Measurements from ENCODE around the gene DNAH12. TPM values are rescaled to one million over a fixed set of nuclear protein-coding genes. Genes with fewer than 3 reads are reported as not detected.

DNAH12 gene
- total and polyA plus RNA-seq, 2 donors (not counting 3 experiments of a cell fraction or from before 2014, with no cell fraction given), result 0.06 to 0.20 TPM

DNA sequence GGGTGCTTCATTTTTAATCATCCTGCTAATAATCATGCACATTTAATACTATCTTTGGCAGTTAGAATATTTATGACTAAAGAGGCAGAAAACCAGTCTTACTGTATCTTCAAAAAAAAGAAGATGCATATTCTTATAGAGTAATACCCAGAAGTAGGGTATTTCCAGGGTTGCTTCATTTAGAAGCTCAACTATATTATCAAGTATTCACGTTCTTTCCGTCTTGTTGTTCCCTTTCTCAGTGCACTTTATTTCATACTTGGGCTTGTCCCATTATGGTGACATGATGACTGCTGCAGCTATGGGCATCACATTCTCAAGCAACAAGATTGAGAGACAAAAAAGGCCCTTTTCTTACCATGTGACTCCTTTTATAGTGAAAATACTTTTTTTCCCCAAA is 154.9 kb downstream of the DNAH12 start:
- Histone ChIP-seq H3K27me3 (ENCODE audit: control insufficient read depth in 2 of 2, insufficient read depth in 2 of 2, low read length in 2 of 2) (no peaks in the 10 kb centered on the region), H3K9me1 (replicated peaks; ENCODE audit: control insufficient read depth, extremely low read depth, insufficient read depth, low read length) (no peaks in the 10 kb centered on the region), H3K4me1 (ENCODE audit: control insufficient read depth, extremely low read depth, insufficient read depth, low read length) (no peaks in the 10 kb centered on the region), H3K9ac (replicated peaks; ENCODE audit: extremely low read depth, insufficient read depth, low read length) (no peak overlapping the region), H4K20me1 (replicated peaks; ENCODE audit: control insufficient read depth, extremely low read depth, insufficient read depth, low read length) (no peaks in the 10 kb centered on the region), H2AFZ (ENCODE audit: low read depth, low read length) (no peak overlapping the region), H3K4me2 (ENCODE audit: insufficient read depth, low read length) (no peak overlapping the region), H3K36me3 (ENCODE audit: control insufficient read depth in 2 of 2, extremely low read depth in 1 of 2, insufficient read depth in 2 of 2, low read length in 2 of 2) (no peaks in the 10 kb centered on the region), H3K4me3 (replicated peaks in 1 of 3; ENCODE audit: insufficient read depth in 1 of 3, low read depth in 1 of 3, low read length in 3 of 3) (no peak overlapping the region), H3K27ac (ENCODE audit: insufficient read depth, low read depth, low read length) (no peak overlapping the region), H3K9me3 (replicated peaks; ENCODE audit: control insufficient read depth, insufficient read depth, low read length) (no peaks in the 10 kb centered on the region), H3K79me2 (ENCODE audit: control insufficient read depth, insufficient read depth, low read length) (no peaks in the 10 kb centered on the region)
- CTCF ChIA-PET, result no interaction called here
- TF ChIP-seq, protein P1, sequence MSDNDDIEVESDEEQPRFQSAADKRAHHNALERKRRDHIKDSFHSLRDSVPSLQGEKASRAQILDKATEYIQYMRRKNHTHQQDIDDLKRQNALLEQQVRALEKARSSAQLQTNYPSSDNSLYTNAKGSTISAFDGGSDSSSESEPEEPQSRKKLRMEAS (IDR thresholded peaks at IDR 0.05; ENCODE audit: insufficient read depth, insufficient read length), result no peak
- TF ChIP-seq, protein P2, sequence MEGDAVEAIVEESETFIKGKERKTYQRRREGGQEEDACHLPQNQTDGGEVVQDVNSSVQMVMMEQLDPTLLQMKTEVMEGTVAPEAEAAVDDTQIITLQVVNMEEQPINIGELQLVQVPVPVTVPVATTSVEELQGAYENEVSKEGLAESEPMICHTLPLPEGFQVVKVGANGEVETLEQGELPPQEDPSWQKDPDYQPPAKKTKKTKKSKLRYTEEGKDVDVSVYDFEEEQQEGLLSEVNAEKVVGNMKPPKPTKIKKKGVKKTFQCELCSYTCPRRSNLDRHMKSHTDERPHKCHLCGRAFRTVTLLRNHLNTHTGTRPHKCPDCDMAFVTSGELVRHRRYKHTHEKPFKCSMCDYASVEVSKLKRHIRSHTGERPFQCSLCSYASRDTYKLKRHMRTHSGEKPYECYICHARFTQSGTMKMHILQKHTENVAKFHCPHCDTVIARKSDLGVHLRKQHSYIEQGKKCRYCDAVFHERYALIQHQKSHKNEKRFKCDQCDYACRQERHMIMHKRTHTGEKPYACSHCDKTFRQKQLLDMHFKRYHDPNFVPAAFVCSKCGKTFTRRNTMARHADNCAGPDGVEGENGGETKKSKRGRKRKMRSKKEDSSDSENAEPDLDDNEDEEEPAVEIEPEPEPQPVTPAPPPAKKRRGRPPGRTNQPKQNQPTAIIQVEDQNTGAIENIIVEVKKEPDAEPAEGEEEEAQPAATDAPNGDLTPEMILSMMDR (IDR thresholded peaks at IDR 0.05; ENCODE audit: extremely low read depth in 1 of 2, insufficient read depth in 1 of 2, low read depth in 1 of 2, low read length in 2 of 2), result no peak
- no peak for TF ChIP-seq GATA2 (IDR thresholded peaks at IDR 0.05; ENCODE audit: insufficient read depth, insufficient read length, low read depth, low read length)
- no peak for FAIRE-seq
- intact Hi-C loops (cut with micrococcal nuclease) (no loop called here), dilution Hi-C loops (cut with MboI; ENCODE audit: extremely low pct_ligation_motif_present, low sequenced_read_pairs) (no loop called here)
- BruUV-seq (replicated peaks), result no TSS peak
- POLR2A ChIA-PET, result no interaction called here
- no peak for DNase-seq (ENCODE audit: low read depth, low spot score)

DNA sequence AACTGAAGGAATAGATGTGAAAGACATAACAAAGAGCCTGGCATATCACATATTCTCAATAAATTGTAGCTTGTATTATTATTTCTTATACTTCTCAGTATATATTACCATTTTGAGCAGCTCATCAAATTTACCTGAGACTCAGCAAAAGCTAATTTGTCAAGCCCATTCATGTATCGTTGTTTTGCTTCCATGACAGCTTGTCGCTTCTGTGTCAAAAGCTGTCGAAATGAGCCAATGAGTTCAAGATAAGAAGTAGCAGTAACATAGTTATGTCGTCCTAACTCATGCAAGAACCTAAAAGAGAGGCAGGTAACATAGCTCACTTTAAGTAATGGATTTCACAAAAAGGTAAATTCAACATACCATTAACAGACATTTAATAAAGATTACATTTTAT is 157.8 kb downstream of the DNAH12 start:
- no peak overlapping the region for H2AFZ ChIP-seq (ENCODE audit: low read depth, low read length)
- DNase-seq (ENCODE audit: low read depth, low spot score) (no peak), FAIRE-seq (no peak)
- H3K9ac ChIP-seq (replicated peaks; ENCODE audit: extremely low read depth, insufficient read depth, low read length), result no peak overlapping the region
- no peak overlapping the region for H3K4me2 ChIP-seq (ENCODE audit: insufficient read depth, low read length)
- POLR2A ChIA-PET, result no interaction called here
- TF ChIP-seq, protein P2 (IDR thresholded peaks at IDR 0.05; ENCODE audit: extremely low read depth in 1 of 2, insufficient read depth in 1 of 2, low read depth in 1 of 2, low read length in 2 of 2), result no peak
- no peak for TF ChIP-seq EZH2 (IDR thresholded peaks at IDR 0.05; ENCODE audit: borderline replicate concordance, low read depth, low read length, severe bottlenecking)
- no peak for TF ChIP-seq JUN (IDR thresholded peaks at IDR 0.05; ENCODE audit: borderline replicate concordance, insufficient read depth, insufficient read length, low read depth)
- no peak for TF ChIP-seq GATA2 (IDR thresholded peaks at IDR 0.05; ENCODE audit: insufficient read depth, insufficient read length, low read depth, low read length)
- TF ChIP-seq, protein P1 (IDR thresholded peaks at IDR 0.05; ENCODE audit: insufficient read depth, insufficient read length), result no peak
- TF ChIP-seq MYC (IDR thresholded peaks at IDR 0.05; ENCODE audit: low read depth, low read length), result no peak
- no peak for TF ChIP-seq POLR2A (IDR thresholded peaks at IDR 0.05; ENCODE audit: low read depth, low read length)
- TF ChIP-seq FOS (IDR thresholded peaks at IDR 0.05; ENCODE audit: borderline replicate concordance, insufficient read depth, low read length), result no peak
- TF ChIP-seq POLR2AphosphoS5 (IDR thresholded peaks at IDR 0.05; ENCODE audit: insufficient read depth, low read depth, low read length), result no peak
- H3K4me1 ChIP-seq (ENCODE audit: control insufficient read depth, extremely low read depth, insufficient read depth, low read length), result no peaks in the 10 kb centered on the region
- no peaks in the 10 kb centered on the region for H3K79me2 ChIP-seq (ENCODE audit: control insufficient read depth, insufficient read depth, low read length)
- no peaks in the 10 kb centered on the region for H3K36me3 ChIP-seq (ENCODE audit: control insufficient read depth in 2 of 2, extremely low read depth in 1 of 2, insufficient read depth in 2 of 2, low read length in 2 of 2)
- no peaks in the 10 kb centered on the region for H3K9me3 ChIP-seq (replicated peaks; ENCODE audit: control insufficient read depth, insufficient read depth, low read length)
- intact Hi-C loops (cut with micrococcal nuclease), result no loop called here
- H4K20me1 ChIP-seq (replicated peaks; ENCODE audit: control insufficient read depth, extremely low read depth, insufficient read depth, low read length), result no peaks in the 10 kb centered on the region
- no TSS peak for BruUV-seq (replicated peaks)
- CTCF ChIA-PET, result interaction anchor here (0.7 to 2.3 kb wide), 5 partner anchors 9 to 217 kb away, joined by 3 to 15 read pairs (median 4); no protein-coding TSS in a partner anchor
- H3K27ac ChIP-seq (ENCODE audit: insufficient read depth, low read depth, low read length), result no peak overlapping the region
- H3K27me3 ChIP-seq (ENCODE audit: control insufficient read depth in 2 of 2, insufficient read depth in 2 of 2, low read length in 2 of 2), result no peaks in the 10 kb centered on the region
- dilution Hi-C loops (cut with MboI; ENCODE audit: extremely low pct_ligation_motif_present, low sequenced_read_pairs), result no loop called here
- H3K4me3 ChIP-seq (replicated peaks in 1 of 3; ENCODE audit: insufficient read depth in 1 of 3, low read depth in 1 of 3, low read length in 3 of 3), result no peak overlapping the region
- no peaks in the 10 kb centered on the region for H3K9me1 ChIP-seq (replicated peaks; ENCODE audit: control insufficient read depth, extremely low read depth, insufficient read depth, low read length)
